Activated CD4-positive, CD25-positive, alpha-beta regulatory T cell treated with anti-CD3 and anti-CD28 coated beads, Interleukin-2, amount 50 U/mL, for 72 hours (primary cell): ENCODE data around the gene NFIC.
A peak's percentile ranks its signal among the peaks of the same experiment; 100 is the strongest.

Experiments used
- DNase-seq: peaks from one replicate; pipeline ENCODE4 v3.0.0; 2021

NFIC gene

DNA sequence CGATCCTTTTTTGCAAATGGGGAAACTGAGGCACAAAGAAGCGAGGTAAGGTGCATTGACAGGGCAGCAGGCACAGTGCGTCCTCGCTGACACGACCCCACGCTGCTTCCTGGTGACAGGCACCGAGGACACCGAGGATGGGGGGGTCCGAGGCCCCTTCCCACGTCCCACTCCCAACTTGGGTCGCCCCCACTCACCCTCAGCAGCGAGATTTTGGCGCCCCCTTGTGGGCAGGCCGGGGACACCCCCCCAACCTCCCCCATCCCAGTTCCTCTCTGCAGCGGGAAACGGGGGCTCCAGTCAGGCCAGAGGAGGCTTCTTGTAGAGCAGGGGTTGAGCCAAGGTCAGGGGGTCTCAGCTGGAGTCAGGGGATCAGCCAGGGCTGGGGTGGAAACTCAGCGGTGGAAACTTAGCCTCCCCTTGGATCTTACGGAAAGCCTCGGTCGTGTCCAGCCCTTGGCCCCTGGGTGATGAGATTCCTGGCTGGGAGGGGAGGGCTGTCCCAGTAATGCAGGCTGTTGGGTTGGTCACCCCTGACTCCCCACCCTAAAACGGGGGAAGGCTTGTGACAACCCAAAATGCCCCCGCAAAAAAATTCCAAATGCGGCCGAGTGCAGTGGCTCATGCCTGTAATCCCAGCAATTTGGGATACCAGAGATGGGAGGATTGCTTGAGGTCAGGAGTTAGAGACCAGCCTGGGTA lies 105.7 kb downstream of the NFIC start:
- DNase-seq = peak; percentile 56

DNA sequence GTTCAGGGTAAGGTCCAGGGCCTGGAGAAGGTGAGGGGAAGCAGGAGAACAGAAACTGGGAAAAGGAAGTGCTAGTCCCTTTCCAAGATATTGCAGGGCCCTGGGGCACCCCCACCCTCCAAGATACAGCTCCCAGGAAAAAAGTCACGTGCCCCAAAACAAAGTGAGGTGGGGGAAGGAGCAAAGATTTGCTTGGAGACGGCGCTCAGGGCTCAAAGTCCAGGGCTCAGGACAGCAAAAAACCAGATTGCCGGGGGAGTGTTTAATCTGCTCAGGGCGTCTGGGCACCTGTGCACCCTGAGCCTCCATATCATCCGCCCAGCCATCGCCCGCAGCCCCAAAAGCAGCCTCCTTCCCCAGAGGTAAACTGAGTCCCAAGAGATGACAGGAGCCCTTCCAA lies 107.6 kb downstream of the NFIC start:
- no peak for DNase-seq

DNA sequence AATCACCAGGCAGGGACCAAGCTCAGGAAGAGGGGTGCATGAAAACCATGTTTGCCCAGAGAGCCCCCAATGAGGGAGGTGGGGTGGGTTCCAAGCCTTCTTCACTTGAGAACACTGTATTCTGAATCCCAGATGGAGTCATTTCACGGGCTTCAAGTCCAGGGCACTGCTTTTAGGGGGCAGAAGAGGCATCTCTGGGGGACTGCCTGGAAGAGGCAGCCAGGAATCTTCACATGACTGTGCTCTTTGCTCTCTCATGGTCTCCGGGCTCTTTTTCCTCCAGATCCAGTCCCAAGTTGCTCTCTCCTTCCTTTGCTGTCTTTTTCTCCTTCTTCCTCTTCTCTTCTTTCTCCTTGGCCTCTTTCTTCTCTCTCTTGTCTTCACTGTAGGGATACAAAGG lies 108.2 kb downstream of the NFIC start:
- no peak for DNase-seq

DNA sequence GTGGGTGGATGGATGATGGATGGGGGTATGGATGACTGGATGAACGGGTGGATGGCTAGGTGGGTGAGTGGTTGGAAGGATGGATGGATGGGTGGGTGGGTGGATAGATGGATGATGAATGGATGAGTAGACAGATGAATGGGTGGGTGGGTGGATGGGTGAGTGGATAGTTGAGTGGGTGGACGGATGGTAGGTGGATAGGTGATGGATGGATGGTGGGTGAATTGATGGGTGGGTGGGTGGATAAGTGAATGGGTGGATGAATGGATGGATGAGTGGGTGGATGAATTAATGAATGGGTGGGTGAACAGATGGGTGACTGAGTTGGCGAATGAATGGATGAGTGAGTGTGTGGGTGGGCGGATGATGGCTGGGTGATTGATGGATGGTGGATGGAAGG lies 109.1 kb downstream of the NFIC start:
- DNase-seq = no peak

DNA sequence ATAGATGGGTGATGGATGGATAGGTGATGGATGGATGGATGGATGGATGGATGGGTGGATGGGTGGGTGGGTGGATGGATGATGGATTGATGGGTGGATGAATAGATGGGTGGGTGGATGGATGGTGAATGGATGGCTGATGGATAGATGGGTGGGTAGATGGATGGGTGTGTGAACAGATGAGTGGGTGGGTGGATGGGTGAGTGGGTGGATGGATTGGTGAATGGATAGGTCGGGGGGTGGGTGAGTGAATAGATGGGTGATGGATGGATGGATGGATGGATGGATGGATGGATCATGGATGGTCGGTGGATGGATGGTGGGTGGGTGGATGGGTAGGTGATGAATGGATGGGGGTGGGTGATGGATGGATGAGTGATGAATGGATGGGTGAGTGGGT lies 110.4 kb downstream of the NFIC start:
- no peak for DNase-seq

DNA sequence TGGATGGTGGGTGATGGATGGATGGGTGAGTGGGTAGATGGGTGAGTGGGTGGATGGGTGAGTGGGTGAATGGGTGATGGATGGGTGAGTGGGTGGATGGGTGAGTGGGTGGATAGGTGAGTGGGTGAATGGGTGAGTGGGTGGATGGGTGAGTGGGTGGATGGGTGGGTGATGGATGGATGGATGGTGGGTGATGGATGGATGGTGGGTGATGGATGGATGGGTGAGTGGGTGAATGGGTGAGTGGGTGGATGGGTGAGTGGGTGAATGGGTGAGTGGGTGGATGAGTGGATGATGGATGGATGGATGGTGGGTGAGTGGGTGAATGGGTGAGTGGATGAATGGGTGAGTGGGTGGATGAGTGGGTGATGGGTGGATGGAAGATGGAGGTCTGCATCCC lies 111.1 kb downstream of the NFIC start:
- no peak for DNase-seq

DNA sequence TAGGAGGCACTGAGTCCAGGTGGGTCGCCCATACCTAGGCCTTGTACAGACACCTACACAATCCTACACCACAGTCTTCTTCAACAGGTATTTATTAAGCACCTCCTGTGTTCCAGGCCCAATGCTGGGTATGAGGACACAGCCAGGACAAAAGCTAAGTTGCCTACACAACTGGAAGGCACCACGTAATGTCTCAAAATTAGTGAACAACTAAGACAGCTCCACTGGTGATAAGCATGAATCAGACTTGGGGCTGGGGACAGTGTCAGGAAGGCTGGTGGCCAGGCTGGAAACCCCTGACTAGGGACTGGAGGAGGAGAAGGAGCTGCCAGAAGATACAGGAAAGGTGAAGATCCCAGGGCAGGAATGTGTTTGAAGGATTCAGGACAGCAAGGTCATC lies 111.6 kb downstream of the NFIC start:
- no peak for DNase-seq

DNA sequence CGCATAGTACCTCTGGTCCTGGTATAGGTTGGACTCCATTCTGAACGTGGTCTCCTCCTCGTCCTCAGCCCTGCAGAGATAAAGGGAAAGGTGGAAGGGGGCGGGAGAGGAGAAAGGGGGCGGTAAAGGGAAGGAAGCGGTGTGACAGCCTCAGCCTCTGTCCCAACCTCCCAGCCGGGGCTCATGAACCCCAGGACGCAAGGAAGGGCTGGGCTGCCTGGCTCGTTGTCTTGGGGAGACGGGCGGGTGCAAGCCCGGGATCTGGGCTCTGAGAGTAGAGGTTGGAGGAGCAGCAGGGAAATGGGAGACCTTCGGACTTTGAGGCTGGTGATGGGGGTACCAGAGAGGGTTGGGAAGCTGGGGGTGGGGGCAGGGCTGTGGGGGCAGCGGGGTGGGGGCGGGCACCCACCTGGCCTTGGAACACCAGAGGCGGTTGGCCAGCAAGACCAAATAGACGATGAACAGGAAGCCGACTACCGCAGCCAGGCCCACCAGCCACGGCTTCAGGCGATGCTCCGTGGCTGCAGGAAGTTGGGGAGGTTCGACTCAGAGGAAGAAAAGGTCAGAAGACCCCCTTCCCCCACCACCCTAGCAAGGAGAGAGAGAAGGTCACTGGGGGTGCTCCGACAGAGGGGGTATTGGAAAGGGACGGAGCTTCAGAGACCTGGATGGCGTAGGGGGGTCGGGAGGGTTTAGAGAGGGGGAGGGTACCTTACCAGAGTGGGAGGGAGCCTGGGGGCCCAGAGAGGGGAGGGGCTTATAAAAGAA lies 112.2 kb downstream of the NFIC start:
- DNase-seq = no peak

DNA sequence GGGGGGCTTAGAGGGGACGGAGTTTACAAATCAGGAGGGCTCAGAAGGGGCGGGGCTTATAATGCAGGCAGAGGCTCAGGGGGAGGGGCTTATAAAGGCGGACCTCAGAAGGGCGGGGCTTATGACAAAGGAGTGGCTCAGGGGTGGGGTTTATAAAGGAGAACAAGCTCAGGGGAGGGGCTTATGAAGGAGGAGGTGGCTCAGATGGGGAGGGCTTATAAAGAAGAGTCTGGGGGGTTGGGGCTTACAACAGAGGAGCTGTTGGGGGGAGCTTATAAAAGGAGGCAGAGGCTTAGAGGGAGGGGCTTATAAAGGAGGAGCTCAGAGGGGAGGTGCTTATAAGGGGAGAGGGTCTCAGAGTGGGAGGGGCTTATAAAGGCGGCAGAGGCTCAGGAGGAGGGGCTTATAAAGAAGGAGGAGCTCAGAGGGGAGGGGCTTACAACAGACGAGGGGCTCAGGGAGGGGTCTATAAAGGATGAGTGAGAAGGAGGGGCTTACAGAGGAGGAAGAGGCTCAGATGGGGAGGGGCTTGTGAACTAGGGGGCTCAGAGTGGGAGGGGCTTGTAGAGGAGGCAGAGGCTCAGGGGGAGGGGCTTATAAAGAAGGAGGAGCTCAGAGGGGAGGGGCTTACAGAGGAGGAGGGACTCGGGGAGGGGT lies 112.9 kb downstream of the NFIC start:
- peak; percentile 53 for DNase-seq

DNA sequence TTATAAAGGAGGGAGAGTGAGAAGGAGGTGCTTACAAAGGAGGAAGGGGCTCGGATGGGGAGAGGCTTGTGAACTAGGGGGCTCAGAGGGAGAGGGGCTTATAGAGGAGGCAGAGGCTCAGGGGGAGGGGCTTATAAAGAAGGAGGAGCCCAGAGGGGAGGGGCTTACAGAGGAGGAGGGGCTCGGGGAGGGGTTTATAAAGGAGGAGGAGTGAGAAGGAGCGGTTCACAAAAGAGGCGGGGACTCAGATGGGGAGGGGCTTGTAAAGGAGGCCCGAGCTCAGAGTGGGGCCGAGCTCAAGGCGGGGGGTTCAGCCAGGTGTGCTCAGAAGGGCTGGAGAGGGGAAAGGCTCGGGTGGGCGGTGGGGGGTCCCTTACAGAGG lies 113.4 kb downstream of the NFIC start:
- no peak for DNase-seq

DNA sequence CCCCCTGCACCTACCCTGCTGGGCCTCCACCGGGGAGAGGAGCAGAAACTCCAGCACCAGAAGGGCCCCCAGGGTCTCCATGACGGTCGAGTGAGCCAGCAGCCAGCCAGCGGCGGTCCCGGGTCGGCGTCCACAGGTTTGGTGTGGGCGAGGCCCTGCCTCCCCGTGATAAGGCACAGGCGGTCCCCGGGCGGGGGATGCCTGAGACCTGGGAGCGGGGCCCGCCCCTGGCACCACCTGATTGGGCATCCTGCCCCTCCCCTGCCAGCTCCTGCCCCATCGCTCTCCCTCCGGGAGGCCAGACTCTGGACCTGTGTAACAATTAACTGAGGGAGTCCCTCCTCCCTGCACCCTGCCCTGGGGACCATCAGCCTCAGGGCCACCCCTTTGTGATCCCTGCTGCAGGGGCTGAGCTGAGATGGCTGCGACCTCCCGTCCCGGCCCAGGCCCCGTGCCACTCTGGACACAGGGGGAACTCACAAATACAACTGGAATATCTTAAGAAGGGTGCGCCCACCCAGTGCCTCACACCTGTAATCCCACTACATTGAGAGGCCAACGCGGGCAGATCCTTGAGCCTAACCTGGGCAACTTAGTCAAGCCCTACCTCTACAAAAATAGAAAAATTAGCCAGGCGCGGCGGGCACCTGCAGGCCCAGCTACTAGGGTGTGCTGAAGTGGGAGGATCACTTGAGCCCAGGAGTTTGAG lies 114.2 kb downstream of the NFIC start, which contains the start of gene SMIM24:
Gene SMIM24 (minus strand): TSS at position 143 of the 709 bp plus-strand sequence. CDS start 62 bp downstream, at position 81.
- no peak for DNase-seq

DNA sequence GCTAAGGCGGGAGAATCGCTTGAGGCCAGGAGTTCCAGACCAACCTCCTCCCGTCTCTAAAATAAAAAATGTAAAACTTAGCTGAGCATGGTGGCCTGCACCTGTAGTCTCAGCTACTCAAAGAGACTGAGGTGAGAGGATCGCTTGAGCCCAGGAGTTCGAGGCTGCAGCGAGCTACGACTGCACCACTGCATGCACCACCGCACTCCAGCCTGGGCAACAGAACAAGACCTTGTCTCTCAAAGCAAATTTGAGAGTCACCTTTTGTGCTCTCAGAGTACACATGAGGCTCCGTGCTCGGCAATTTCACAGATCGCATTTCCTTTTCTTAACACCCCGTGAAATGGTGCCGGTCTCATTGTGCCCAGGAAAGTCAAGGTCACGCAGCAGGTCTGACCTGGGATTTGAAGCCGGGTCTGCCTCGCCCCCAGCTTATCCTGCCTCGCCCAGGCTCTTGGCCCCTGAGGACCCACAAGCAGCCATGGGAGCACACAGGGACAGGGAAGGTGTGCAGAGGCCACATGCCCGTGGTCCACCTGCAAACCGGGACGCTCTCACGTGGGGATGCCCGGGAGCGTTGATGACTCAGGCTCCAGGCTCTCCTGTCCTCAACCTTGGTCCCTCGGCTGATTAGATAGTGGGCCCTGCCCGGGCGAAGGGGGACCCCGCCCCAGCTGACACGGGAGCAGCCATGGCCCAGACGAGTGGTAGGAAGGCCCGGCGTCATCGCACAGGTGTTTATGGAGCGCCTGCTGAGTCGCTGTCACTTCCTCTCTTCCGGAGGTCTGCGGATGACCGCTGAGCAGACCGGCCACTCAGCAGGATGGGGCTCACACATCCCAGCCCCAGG lies 115.1 kb downstream of the NFIC start:
- DNase-seq = no peak

DNA sequence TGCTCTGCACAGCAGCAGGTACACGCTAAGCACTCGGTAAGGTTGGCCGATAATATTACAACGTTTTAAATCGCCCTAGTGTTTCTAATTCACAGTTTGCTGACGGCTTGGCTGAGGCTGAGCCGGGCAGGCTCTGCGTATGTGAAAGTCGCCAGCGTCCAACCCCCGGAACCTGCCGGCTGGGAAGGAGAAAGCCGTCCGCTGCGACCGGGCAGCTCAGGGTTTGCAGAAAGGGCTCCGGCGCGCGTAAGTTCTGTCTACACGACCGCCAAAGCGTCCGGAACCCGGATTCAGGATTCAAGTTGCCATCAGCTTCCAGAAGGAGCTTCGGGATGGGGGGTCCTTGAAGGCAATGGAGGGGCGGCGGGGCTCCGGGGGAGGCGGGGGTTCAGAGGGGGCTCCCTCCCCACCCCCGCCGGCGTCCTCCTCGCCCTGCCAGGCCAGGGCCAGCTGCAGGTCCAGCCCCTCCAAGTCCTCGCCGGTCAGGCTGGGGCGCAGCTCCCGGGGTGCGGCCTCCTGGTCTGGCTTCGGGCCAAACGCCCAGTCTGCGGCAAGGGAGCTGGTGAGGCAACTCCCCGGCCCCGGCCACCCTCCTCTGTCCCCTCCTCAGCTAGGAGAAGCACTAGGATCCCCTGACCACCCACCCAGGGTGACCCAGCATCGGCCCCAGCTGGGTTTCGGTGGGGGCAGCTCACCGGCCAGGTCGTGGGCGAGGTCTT lies 116.3 kb downstream of the NFIC start:
- no peak for DNase-seq

DNA sequence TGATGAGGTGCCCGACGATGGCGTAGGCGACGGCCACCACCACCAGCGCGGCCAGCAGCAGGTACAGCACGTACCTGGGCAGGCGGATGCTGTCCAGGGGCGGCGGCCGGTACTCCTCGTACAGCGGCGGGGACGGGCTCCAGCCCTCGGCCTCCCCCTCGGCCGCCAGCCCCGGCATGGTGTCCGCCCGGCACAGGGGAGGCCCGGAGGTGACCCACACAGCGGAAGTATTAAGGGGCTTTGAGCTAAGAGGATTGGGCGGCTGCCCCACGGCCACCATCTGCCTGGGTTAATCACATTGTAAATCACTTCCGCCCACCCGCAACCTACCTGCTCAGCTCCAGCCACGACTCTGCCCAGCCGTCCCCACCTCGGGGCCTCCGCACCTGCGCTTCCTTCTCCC lies 116.8 kb downstream of the NFIC start, which contains the start of gene SMIM44:
Gene SMIM44 (minus strand): TSS at position 216 of the 403 bp plus-strand sequence. CDS start 38 bp downstream, at position 178.
- DNase-seq = no peak

DNA sequence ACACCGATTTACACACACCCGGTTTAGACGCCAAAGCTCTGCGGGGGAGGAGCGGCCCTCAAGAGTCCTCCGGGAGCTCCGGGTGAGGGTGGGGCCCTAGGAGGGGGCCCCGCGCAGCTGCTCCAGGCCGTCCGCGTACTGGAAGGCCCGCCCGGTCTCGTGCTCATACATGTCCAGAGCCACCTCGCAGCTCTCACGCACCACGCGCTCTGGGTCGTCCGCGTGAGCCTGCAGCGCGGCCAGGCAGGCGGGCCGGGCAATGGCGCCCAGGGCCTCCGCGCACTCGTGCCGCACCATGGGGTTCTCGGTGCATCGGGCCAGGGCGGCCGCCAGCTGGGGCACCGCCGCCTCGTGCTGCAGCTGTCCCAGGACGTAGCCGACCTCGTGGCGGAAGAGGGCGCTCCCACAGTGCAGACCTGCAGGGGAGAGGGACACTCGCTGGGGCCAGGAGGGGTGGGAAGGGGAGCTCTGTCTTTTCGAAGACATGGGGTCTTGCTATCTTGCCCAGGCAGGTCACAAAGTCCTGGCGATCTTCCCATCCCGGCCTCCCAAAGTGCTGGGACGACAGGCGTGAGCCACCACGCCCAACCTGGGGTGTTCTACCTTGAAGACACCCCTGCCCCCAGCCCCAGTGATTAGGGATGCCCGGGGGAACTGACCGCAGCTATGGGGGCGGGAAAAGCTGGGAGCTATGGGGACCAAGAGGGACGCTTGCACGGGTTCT lies 125.2 kb downstream of the NFIC start:
- no peak for DNase-seq

DNA sequence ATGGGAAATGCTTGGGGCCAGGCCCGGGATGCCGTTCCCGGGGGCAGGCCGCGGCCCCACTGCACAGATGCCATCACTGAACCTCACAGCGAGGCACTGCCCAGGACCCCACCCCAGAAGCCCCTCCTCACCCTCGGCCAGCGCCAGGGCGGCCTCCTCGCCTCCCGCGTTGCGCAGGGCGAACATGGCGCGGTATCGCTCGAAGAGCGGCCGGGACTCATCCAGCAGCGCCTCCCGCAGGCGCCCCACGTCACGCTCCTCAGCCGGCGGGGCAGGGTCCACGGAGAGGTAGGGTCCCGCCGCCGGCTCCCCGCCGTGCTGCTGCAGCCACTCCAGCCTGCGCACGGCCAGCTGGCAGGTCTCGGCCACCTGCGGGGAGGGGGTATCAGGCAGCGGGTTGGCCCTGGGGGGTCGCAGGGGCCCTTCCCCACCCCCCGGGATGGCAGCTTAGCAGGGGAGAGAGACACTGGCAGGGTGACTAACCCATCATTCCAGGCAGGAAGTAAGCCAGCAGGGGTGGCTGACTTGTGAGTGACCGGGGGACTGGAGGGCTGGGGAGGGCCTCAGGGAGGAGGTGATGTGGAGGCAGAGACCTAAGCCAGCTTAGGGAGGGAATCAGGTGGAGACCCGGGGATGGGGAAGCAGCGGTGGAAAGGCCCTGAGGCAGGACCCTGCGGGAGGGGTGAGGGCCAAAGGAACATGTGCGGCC lies 125.9 kb downstream of the NFIC start:
- no peak for DNase-seq

DNA sequence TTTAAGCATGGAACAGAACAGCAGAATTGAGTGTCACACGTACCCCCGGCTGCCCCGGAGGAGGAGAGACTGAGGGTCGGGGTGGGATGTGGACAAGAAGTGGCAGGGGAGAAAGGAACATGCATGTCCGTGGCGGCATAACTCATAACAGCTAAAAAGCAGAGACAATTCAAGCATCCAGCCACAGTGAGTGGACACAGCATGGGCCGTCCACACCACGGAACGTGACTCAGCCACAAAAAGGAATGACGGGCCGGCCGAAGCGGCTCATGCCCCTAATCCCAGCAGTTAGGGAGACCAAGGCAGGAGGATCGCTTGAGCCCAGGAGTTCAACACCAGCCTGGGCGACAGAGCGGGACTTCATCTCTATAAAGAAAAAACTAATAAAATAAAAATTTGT lies 126.5 kb downstream of the NFIC start:
- DNase-seq = no peak

DNA sequence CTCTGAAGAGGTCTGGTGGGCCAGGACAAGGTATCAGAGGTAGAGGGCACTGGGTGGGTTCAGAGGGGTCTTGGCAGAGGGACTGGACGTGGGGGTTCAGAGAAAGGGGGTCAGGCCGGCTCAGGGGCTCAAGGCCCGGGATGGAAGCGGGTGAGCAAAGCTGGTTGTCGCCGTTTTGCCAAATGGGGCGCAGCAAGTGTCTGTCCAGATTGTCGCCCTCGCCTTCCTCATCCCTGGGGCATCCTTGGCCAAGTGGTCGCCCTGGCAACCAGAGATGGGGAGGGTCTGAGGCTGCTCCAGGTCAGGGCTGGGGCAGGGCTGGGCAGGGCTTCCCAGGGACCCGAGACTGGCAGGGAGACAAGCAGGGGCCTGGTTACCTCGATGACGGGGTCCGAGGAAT lies 127.3 kb downstream of the NFIC start:
- no peak for DNase-seq

DNA sequence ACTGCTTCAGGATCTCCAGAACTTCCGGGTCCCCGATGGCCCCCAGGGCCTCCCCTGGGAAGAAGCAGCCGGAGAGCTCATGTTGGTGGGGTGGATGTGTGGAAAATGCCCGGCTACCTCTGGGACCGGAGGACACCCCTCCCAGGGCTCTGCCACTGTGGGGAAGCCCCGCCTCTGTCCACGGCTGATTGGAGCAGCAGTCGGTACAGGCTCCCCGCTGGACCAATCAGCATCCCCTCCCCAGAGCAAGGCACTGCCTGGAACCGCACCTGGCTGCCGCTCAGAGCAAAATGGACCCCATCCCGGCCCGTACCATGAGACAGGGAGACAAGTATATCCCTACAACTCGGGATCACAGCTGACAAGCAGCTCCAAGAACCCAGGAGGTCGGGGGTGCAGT lies 127.7 kb downstream of the NFIC start:
- DNase-seq = no peak

DNA sequence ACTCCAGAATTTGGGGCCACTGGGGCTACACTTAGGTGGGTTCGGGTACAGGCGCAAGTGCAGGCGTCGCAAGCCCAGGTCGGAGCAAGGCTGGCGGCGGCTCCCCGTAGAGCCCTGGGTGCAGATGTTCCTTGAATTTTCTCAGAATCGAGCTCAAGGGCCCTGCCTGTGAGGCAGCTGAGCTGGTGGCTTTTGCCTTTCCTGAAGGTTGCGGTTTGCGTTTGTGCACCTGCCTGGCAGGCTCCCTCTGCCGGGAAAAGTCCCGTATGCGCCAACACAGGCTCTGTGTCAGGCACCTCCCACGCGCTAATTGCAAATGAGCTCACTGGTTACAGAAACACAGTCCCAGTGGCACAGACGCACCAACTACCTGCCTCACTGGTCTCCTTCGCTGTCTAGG lies 128.2 kb downstream of the NFIC start:
- no peak for DNase-seq
